ENCODE measurements around the gene MCHR1. TPM values are rescaled to one million over a fixed set of nuclear protein-coding genes. Genes with fewer than 3 reads are reported as not detected.

MCHR1 gene
- total RNA-seq, 1 experiment from 2014 or later: not detected

GRCh38 chr22:40637183-40638150 lies 41.8 kb upstream of the MCHR1 start:
- CTCF ChIA-PET: interaction anchor here (0.5 to 0.6 kb wide), 2 partner anchors 47 to 135 kb away, joined by 3 read pairs; no protein-coding TSS in a partner anchor
- peak; percentile 19 for ATAC-seq

DNA sequence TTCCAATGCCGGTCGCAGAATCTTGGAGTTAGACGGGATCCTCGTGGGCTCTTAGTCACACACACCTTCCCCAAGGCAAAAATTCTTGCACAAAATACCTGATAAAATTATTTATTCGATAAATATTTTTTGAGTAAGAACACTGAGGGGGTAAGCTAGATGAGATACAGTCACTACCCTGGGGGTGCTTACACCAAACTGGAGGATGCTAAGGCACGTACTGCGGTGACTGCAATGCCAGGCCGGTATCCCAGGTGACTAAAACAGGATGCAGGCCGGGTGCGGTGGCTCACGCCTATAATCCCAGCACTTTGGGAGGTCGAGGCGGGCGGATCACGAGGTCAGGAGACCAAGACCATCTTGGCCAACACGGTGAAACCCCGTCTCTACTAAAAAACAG lies 41.0 kb upstream of the MCHR1 start:
- no peaks in the 10 kb centered on the region for H3K27me3 ChIP-seq (ENCODE audit: control insufficient read depth, insufficient read depth, low read length)
- intact Hi-C loops (cut with micrococcal nuclease; ENCODE audit: unreplicated experiment) (no loop called here), in situ Hi-C loops (cut with HindIII; ENCODE audit: low pct_unique_long_range_greater_than_20kb, low sequenced_read_pairs) (loop anchor here (25.0 kb wide), 1 partner anchor 101 kb away; no protein-coding TSS in a partner anchor)
- ATAC-seq (no peak), DNase-seq (ENCODE audit: low read depth, low spot score) (no peak)
- no peak overlapping the region for H3K4me3 ChIP-seq (ENCODE audit: low read depth in 2 of 2, low read length in 2 of 2)
- ChIA-PET POLR2A (no interaction called here), CTCF (interaction anchor here (0.7 kb wide), 1 partner anchor 29 kb away, joined by 7 read pairs; no protein-coding TSS in a partner anchor)
- H3K27ac ChIP-seq (ENCODE audit: low read length): peak overlapping the region; percentile 90
- no TSS peak for BruUV-seq (replicated peaks)
- TF ChIP-seq, protein P1, sequence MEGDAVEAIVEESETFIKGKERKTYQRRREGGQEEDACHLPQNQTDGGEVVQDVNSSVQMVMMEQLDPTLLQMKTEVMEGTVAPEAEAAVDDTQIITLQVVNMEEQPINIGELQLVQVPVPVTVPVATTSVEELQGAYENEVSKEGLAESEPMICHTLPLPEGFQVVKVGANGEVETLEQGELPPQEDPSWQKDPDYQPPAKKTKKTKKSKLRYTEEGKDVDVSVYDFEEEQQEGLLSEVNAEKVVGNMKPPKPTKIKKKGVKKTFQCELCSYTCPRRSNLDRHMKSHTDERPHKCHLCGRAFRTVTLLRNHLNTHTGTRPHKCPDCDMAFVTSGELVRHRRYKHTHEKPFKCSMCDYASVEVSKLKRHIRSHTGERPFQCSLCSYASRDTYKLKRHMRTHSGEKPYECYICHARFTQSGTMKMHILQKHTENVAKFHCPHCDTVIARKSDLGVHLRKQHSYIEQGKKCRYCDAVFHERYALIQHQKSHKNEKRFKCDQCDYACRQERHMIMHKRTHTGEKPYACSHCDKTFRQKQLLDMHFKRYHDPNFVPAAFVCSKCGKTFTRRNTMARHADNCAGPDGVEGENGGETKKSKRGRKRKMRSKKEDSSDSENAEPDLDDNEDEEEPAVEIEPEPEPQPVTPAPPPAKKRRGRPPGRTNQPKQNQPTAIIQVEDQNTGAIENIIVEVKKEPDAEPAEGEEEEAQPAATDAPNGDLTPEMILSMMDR (IDR thresholded peaks at IDR 0.05): no peak
- TF ChIP-seq POLR2AphosphoS5 (IDR thresholded peaks at IDR 0.05; ENCODE audit: low read depth, low read length) (no peak), TCF7L2 (IDR thresholded peaks at IDR 0.05; ENCODE audit: low read depth, low read length) (no peak), SIN3A (IDR thresholded peaks at IDR 0.05; ENCODE audit: borderline replicate concordance, insufficient read depth, low read depth, low read length) (no peak)
- TF ChIP-seq, protein P2, sequence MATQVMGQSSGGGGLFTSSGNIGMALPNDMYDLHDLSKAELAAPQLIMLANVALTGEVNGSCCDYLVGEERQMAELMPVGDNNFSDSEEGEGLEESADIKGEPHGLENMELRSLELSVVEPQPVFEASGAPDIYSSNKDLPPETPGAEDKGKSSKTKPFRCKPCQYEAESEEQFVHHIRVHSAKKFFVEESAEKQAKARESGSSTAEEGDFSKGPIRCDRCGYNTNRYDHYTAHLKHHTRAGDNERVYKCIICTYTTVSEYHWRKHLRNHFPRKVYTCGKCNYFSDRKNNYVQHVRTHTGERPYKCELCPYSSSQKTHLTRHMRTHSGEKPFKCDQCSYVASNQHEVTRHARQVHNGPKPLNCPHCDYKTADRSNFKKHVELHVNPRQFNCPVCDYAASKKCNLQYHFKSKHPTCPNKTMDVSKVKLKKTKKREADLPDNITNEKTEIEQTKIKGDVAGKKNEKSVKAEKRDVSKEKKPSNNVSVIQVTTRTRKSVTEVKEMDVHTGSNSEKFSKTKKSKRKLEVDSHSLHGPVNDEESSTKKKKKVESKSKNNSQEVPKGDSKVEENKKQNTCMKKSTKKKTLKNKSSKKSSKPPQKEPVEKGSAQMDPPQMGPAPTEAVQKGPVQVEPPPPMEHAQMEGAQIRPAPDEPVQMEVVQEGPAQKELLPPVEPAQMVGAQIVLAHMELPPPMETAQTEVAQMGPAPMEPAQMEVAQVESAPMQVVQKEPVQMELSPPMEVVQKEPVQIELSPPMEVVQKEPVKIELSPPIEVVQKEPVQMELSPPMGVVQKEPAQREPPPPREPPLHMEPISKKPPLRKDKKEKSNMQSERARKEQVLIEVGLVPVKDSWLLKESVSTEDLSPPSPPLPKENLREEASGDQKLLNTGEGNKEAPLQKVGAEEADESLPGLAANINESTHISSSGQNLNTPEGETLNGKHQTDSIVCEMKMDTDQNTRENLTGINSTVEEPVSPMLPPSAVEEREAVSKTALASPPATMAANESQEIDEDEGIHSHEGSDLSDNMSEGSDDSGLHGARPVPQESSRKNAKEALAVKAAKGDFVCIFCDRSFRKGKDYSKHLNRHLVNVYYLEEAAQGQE (IDR thresholded peaks at IDR 0.05; ENCODE audit: insufficient read depth in 1 of 2, low read depth in 2 of 2, low read length in 1 of 2): no peak
- peaks cover 2% of the 10 kb centered on the region; the same call in 1 of the 2 replicates for H3K36me3 ChIP-seq (ENCODE audit: control insufficient read depth, insufficient read depth, low read length)
- H3K4me1 ChIP-seq (ENCODE audit: control insufficient read depth, insufficient read depth, low read length): peaks cover 4% of the 10 kb centered on the region; the same call in 1 of the 2 replicates
- no peaks in the 10 kb centered on the region for H3K9me3 ChIP-seq (ENCODE audit: control insufficient read depth, insufficient read depth, low read depth, low read length)

More at GRCh38 chr22:40637183-40638150, 41.8 kb upstream of the MCHR1 start:
- H3K4me3 ChIP-seq (ENCODE audit: low read depth in 2 of 2, low read length in 2 of 2): peak overlapping the region; percentile 69 to 70
- TF ChIP-seq, protein P2 (IDR thresholded peaks at IDR 0.05; ENCODE audit: insufficient read depth in 1 of 2, low read depth in 2 of 2, low read length in 1 of 2): no peak
- TF ChIP-seq SIN3A (IDR thresholded peaks at IDR 0.05; ENCODE audit: borderline replicate concordance, insufficient read depth, low read depth, low read length) (no peak), POLR2AphosphoS5 (IDR thresholded peaks at IDR 0.05; ENCODE audit: low read depth, low read length) (no peak), TCF7L2 (IDR thresholded peaks at IDR 0.05; ENCODE audit: low read depth, low read length) (no peak)
- TF ChIP-seq, protein P1 (IDR thresholded peaks at IDR 0.05): no peak
- peaks cover 4% of the 10 kb centered on the region; the same call in 1 of the 2 replicates for H3K4me1 ChIP-seq (ENCODE audit: control insufficient read depth, insufficient read depth, low read length)
- POLR2A ChIA-PET: interaction anchor here (0.6 kb wide), 2 partner anchors 37 to 195 kb away, joined by 3 to 4 read pairs; no protein-coding TSS in a partner anchor
- peaks cover 2% of the 10 kb centered on the region; the same call in 1 of the 2 replicates for H3K36me3 ChIP-seq (ENCODE audit: control insufficient read depth, insufficient read depth, low read length)
- intact Hi-C loops (cut with micrococcal nuclease; ENCODE audit: unreplicated experiment): no loop called here
- no peaks in the 10 kb centered on the region for H3K9me3 ChIP-seq (ENCODE audit: control insufficient read depth, insufficient read depth, low read depth, low read length)
- H3K27me3 ChIP-seq (ENCODE audit: control insufficient read depth, insufficient read depth, low read length): no peaks in the 10 kb centered on the region
- no peak for DNase-seq (ENCODE audit: low read depth, low spot score)
- peak overlapping the region; percentile 90 for H3K27ac ChIP-seq (ENCODE audit: low read length)
- TSS peak; percentile 97 for BruUV-seq (replicated peaks)
- in situ Hi-C loops (cut with HindIII; ENCODE audit: low pct_unique_long_range_greater_than_20kb, low sequenced_read_pairs): loop anchor here (25.0 kb wide), 1 partner anchor 100 kb away; no protein-coding TSS in a partner anchor

All from Panc1 (cell line).